Activated naive CD4-positive, alpha-beta T cell treated with anti-CD3 and anti-CD28 coated beads, Interleukin-2, amount 50 U/mL, for 72 hours (primary cell): Measurements from ENCODE around the gene IGSF9B. TPM values are rescaled to one million over a fixed set of nuclear protein-coding genes. Genes with fewer than 3 reads are reported as not detected.

Source experiments
- ATAC-seq, 2 donors: fragments of 150-1000 bp; cut with Tn5 transposase; 2 replicates each; pipeline ENCODE4 v1.10.0; 2021; ENCODE audit warnings: mild to moderate bottlenecking in 2 of 2, moderate library complexity in 2 of 2
- DNase-seq, 2 donors: peaks; one replicate each; pipeline ENCODE4 v3.0.0; 2021 to 2022; ENCODE audit warnings: low spot score in 2 of 2
- H3K27ac Mint-ChIP-seq, 2 donors: one replicate each; pipeline ENCODE4 v1.8.0; 2022; ENCODE audit warnings: mild to moderate bottlenecking in 2 of 2, mixed read lengths in 2 of 2
- H3K36me3 Mint-ChIP-seq, 2 donors: one replicate each; pipeline ENCODE4 v1.8.0; 2022; ENCODE audit warnings: mixed read lengths in 2 of 2
- H3K9me3 Mint-ChIP-seq, 2 donors: one replicate each; pipeline ENCODE4 v1.8.0; 2022; ENCODE audit warnings: mixed read lengths in 2 of 2
- total RNA-seq, 2 donors: library from RNA; stranded (reverse); gene quantifications; one replicate each; pipeline ENCODE4 v1.2.3, GENCODE V29; 2022

Gene IGSF9B
- total RNA-seq, 2 donors from 2014 or later: 119 TPM

DNA sequence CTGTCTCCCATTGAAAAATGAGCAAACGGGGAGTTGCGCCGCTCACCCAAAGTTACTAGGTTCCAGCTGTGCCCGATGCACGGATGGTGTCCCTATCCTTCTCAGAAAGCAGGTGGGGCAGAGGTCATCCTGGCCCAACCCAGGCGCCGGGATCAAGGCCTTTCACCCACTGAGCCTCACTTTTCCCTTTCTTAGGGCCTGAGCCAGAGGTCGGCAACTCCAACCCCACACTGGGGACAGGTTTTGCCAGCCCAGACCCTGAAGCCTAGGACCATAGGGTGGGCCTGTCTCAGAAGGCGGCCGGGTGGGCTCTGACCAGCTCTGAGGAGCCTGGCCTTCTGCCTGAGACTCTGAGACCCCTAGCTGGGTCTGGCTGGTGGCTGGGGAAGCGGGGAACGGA lies 6.3 kb downstream of the IGSF9B start:
- no peak overlapping the region for H3K27ac Mint-ChIP-seq
- DNase-seq: no peak
- H3K36me3 Mint-ChIP-seq: peaks cover 9 to 14% of the 10 kb centered on the region in 2 donors
- H3K9me3 Mint-ChIP-seq: no peaks in the 10 kb centered on the region
- ATAC-seq: no peak

- Mint-ChIP-seq H3K36me3 (peaks cover 0 to 3% of the 10 kb centered on the region in 2 donors), H3K27ac (peak overlapping the region in 1 of 2 donors; percentile 93), H3K9me3 (no peaks in the 10 kb centered on the region)
- ATAC-seq (no peak), DNase-seq (no peak)
Observed at GRCh38 chr11:133949129-133949528, 7.6 kb downstream of the IGSF9B start.

DNA sequence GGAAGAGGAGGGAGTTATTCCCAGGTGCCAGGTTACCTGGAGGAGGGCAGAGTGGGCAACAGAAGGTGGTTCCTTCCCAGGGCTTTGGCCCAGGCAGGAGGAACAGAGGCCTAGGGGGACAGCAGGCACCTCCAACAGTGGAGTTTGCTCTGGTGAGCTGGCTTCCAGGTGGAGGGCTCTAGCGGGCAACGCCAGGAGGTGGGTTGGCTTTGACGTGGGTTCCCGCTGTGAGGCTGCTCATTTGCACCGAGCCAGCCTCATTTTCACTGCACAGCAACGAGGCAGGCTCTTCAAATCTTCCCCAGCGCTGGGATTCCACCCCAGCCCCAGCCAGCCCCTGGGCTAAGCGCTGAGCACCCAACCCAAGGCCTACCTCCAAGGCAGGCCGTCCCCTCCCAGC lies 8.1 kb downstream of the IGSF9B start:
- Mint-ChIP-seq H3K27ac (peak overlapping the region in 1 of 2 donors; percentile 93), H3K36me3 (peaks cover 0 to under 1% of the 10 kb centered on the region in 2 donors), H3K9me3 (no peaks in the 10 kb centered on the region)
- DNase-seq (no peak), ATAC-seq (no peak)

GRCh38 chr11:133947321-133947756 lies 9.4 kb downstream of the IGSF9B start:
- H3K27ac Mint-ChIP-seq: peak overlapping the region; percentile 56 to 93
- ATAC-seq (peak; percentile 22 to 49), DNase-seq (peak; percentile 67 to 76)
- peaks cover under 1 to 12% of the 10 kb centered on the region in 2 donors for H3K36me3 Mint-ChIP-seq
- H3K9me3 Mint-ChIP-seq: no peaks in the 10 kb centered on the region

GRCh38 chr11:133946541-133947318 lies 10.0 kb downstream of the IGSF9B start:
- Mint-ChIP-seq H3K9me3 (no peaks in the 10 kb centered on the region), H3K27ac (peak overlapping the region; percentile 87 to 93), H3K36me3 (peaks cover 7 to 18% of the 10 kb centered on the region in 2 donors)
- peak in 1 of 2 donors; percentile 78 for DNase-seq
- peak; percentile 10 to 29 for ATAC-seq

- Mint-ChIP-seq H3K27ac (peak overlapping the region in 1 of 2 donors; percentile 93), H3K9me3 (no peaks in the 10 kb centered on the region), H3K36me3 (peaks cover 7 to 22% of the 10 kb centered on the region in 2 donors)
- no peak for ATAC-seq
- no peak for DNase-seq
Observed at GRCh38 chr11:133946051-133946450, 10.7 kb downstream of the IGSF9B start.

GRCh38 chr11:133945087-133945974 lies 11.4 kb downstream of the IGSF9B start:
- peaks cover 10 to 27% of the 10 kb centered on the region in 2 donors for H3K36me3 Mint-ChIP-seq
- ATAC-seq: peak; percentile 78 to 83
- peak; percentile 74 to 93 for DNase-seq

DNA sequence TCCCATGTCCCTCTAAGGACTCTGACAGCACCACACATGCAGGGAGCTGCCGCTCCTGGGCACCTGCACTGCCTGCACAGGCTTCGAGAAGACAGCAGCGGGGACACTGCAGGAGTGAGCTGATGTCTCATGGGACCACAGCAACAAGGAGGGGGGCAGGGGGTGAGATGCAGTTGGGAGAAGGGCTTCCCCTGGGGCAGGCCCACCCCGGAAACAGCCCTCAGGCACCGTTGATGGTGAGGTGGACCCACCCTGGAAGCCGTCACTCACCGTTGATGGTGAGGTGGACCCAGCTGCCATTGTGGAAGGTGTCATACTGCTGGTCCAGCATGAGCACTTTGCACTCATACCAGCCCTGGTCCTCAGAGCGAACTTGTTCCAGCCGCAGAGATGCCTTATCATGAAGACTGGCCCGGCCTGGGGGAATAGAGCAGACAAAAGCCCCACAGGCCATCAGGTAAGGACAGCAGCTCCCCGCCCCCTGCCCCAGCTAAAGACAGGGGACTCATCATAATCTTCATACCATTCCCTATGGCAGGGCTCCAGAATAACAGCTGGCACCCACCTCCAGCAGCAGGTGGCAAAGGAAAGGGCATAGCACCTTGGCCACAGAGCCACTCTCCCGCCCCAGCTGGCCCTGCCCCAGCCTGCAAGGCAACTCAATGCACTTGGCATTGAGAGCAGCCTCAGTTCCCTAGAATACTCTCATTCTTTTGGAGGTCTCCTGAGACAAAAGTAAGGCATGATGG lies 12.6 kb downstream of the IGSF9B start:
- DNase-seq (no peak), ATAC-seq (no peak)
- H3K36me3 Mint-ChIP-seq: peaks cover 23 to 39% of the 10 kb centered on the region in 2 donors
- H3K27ac Mint-ChIP-seq: peak overlapping the region; percentile 93
- peaks cover 0 to 6% of the 10 kb centered on the region in 2 donors for H3K9me3 Mint-ChIP-seq

More at GRCh38 chr11:133945087-133945974, 11.4 kb downstream of the IGSF9B start:
- Mint-ChIP-seq H3K27ac (peak overlapping the region; percentile 93), H3K9me3 (peaks cover 0 to 4% of the 10 kb centered on the region in 2 donors)

- DNase-seq: no peak
- no peak for ATAC-seq
- Mint-ChIP-seq H3K36me3 (peaks cover 29 to 42% of the 10 kb centered on the region in 2 donors), H3K27ac (no peak overlapping the region), H3K9me3 (peaks cover 0 to 6% of the 10 kb centered on the region in 2 donors)
Observed at GRCh38 chr11:133942577-133942976, 14.2 kb downstream of the IGSF9B start.

GRCh38 chr11:133941546-133941945 lies 15.2 kb downstream of the IGSF9B start:
- Mint-ChIP-seq H3K36me3 (peaks cover 29 to 42% of the 10 kb centered on the region in 2 donors), H3K27ac (no peak overlapping the region), H3K9me3 (peaks cover 0 to 6% of the 10 kb centered on the region in 2 donors)
- no peak for ATAC-seq
- DNase-seq: no peak

DNA sequence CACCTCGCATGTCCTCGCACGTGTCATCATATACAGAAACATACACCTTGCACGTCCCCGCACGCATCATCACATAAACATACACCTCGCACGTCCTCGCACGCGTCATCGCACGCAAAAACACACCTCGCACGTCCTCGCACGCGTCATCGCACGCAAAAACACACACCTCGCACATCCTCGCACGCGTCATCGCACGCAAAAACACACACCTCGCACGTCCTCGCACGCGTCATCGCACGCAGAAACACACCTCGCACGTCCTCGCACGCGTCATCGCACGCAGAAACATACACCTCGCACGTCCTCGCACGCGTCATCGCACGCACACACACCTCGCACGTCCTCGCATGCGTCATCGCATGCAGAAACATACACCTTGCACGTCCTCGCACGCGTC lies 16.7 kb downstream of the IGSF9B start:
- DNase-seq (no peak), ATAC-seq (no peak)
- H3K36me3 Mint-ChIP-seq: peaks cover 29 to 42% of the 10 kb centered on the region in 2 donors
- peaks cover 0 to 6% of the 10 kb centered on the region in 2 donors for H3K9me3 Mint-ChIP-seq
- H3K27ac Mint-ChIP-seq: no peak overlapping the region

DNA sequence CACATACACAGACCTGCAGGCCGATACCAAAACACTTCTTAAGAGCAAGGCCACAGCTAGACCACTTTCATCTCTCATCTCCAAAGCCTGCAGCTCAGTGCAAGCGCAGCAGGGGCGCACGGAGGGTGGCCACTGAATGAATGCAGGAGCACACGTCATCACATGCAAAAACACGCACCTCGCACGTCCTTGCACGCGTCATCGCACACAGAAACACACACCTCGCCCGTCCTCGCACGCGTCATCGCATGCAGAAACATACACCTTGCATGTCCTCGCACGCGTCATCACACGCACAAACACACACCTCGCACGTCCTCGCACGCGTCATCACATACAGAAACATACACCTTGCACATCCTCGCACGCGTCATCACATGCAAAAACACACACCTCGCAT lies 17.2 kb downstream of the IGSF9B start:
- no peak for DNase-seq
- ATAC-seq: no peak
- Mint-ChIP-seq H3K36me3 (peaks cover 30 to 46% of the 10 kb centered on the region in 2 donors), H3K27ac (no peak overlapping the region), H3K9me3 (peaks cover 0 to 6% of the 10 kb centered on the region in 2 donors)

DNA sequence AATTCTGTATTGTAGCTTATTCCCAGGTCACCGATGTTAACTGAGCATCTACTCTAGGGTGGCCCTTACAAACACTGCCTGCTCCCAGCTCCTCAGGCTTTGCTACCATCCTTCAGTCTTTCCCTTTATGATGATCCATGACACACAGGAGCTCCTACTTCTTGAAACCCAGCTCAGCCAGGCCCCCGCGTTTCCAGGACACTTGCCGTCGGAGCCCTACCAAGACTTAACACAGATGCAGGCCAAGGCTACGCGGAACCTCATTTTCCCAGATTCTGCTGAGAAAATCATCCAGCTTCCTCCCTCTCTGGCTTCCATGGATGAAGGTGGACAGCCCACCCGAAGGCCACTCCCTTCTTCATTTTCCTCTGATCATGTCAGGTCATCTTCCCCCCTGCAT lies 18.6 kb downstream of the IGSF9B start:
- H3K9me3 Mint-ChIP-seq: peaks cover 0 to 6% of the 10 kb centered on the region in 2 donors
- H3K27ac Mint-ChIP-seq: no peak overlapping the region
- H3K36me3 Mint-ChIP-seq: peaks cover 36 to 42% of the 10 kb centered on the region in 2 donors
- ATAC-seq (no peak), DNase-seq (no peak)

- Mint-ChIP-seq H3K9me3 (peaks cover 0 to 6% of the 10 kb centered on the region in 2 donors), H3K27ac (no peak overlapping the region), H3K36me3 (peaks cover 36% of the 10 kb centered on the region in 2 donors)
- ATAC-seq (no peak), DNase-seq (no peak)
Observed at GRCh38 chr11:133937468-133937867, 19.3 kb downstream of the IGSF9B start.

DNA sequence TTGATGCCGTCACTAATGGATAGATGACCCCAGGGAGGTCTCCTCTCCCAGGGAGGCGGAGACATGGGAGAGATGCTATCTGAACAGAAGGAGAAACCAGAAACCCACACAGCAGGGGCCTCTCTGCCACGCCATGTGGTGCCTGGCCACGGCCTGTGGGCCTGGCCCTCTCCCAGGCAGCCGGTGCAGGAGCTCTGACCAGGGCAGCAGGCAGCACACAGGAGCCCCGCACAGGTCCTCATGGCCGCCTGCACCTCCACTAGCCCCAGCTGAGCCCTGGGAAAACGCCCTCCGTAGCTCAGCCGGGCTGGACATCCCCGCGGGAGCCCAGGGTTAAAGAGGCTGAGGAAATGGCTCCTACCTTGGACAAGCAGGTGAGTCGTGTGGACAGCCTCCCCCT lies 19.8 kb downstream of the IGSF9B start:
- ATAC-seq (no peak), DNase-seq (no peak)
- peaks cover 0 to 6% of the 10 kb centered on the region in 2 donors for H3K9me3 Mint-ChIP-seq
- peaks cover 32 to 33% of the 10 kb centered on the region in 2 donors for H3K36me3 Mint-ChIP-seq
- no peak overlapping the region for H3K27ac Mint-ChIP-seq

- peaks cover 29% of the 10 kb centered on the region in 2 donors for H3K36me3 Mint-ChIP-seq
- ATAC-seq (no peak), DNase-seq (no peak)
- no peak overlapping the region for H3K27ac Mint-ChIP-seq
- peaks cover 0 to 6% of the 10 kb centered on the region in 2 donors for H3K9me3 Mint-ChIP-seq
Observed at GRCh38 chr11:133936592-133936991, 20.2 kb downstream of the IGSF9B start.
